Type B pancreatic cell (in vitro differentiated cells): ENCODE measurements around the gene OR4C3. TPM values are rescaled to one million over a fixed set of nuclear protein-coding genes. Genes with fewer than 3 reads are reported as not detected.
"Not testable (repeated sequence)": the region's sequence is repeated elsewhere in the genome, so short reads cannot be mapped to it uniquely, and the experiment has no call there.

ENCODE experiments used
- DNase-seq: peaks from one replicate; pipeline ENCODE4 v3.0.0; 2021; ENCODE audit warnings: mixed read lengths; ENCODE audit not compliant: unreplicated experiment; ENCODE audit errors: extremely low spot score
- H3K27ac Mint-ChIP-seq: 2 replicates; pipeline ENCODE4 v1.8.0; 2021; ENCODE audit warnings: mild to moderate bottlenecking, mixed read lengths
- H3K27me3 Mint-ChIP-seq: 2 replicates; pipeline ENCODE4 v1.8.0; 2021; ENCODE audit warnings: mixed read lengths
- H3K36me3 Mint-ChIP-seq: 2 replicates; pipeline ENCODE4 v1.8.0; 2021; ENCODE audit warnings: mixed read lengths
- H3K4me1 Mint-ChIP-seq: one replicate; pipeline ENCODE4 v1.8.0; 2021; ENCODE audit warnings: mixed read lengths; ENCODE audit not compliant: unreplicated experiment
- H3K4me3 Mint-ChIP-seq: 2 replicates; pipeline ENCODE4 v1.8.0; 2021; ENCODE audit warnings: mild to moderate bottlenecking, mixed read lengths
- H3K9me3 Mint-ChIP-seq: 2 replicates; pipeline ENCODE4 v1.8.0; 2021; ENCODE audit warnings: mixed read lengths
- CTCF ChIP-seq: fragments of 200-600 bp; sonication (generic); conservative IDR thresholded peaks from 2 replicates; pipeline ENCODE4 v1.5.0; 2021; ENCODE audit warnings: antibody characterized with exemption, mild to moderate bottlenecking
- long read RNA-seq: library from polyadenylated mRNA; unstranded; transcript quantifications from one replicate; pipeline ENCODE4 v2.0.0, GENCODE V29; 2020
- total RNA-seq: library from RNA; stranded (reverse); gene quantifications from 2 replicates; pipeline ENCODE4 v1.2.1, GENCODE V29; 2021; ENCODE audit warnings: low replicate concordance

OR4C3 gene
- not detected in 2 replicates for total RNA-seq
- long read RNA-seq: 0 reads

- not testable (repeated sequence) for H3K36me3 Mint-ChIP-seq
These were observed at the start of gene OR4C3 for GRCh38 chr11:48324620-48325019. Gene OR4C3 (plus strand): TSS chr11:48324920. CDS start chr11:48325022, 102 bp downstream.

GRCh38 chr11:48305923-48306322 lies 18.8 kb upstream of the OR4C3 start, which contains the start of gene OR4S1:
Gene OR4S1 (plus strand): TSS chr11:48306223. CDS start chr11:48306223, 0 bp downstream.
- Mint-ChIP-seq H3K4me3 (no peak within 1 kb of the TSS), H3K9me3 (peaks cover 4% of the 10 kb centered on the region), H3K27ac (no peak within 1 kb of the TSS), H3K4me1 (no peaks in the 10 kb centered on the region), H3K36me3 (no peaks in the 10 kb centered on the region), H3K27me3 (no peaks in the 10 kb centered on the region)
- DNase-seq: no peak
- TF ChIP-seq CTCF: no peak

More at GRCh38 chr11:48324620-48325019, at the start of gene OR4C3:
- H3K9me3 Mint-ChIP-seq, H3K4me3 Mint-ChIP-seq, H3K27me3 Mint-ChIP-seq, H3K27ac Mint-ChIP-seq, H3K4me1 Mint-ChIP-seq, DNase-seq: not testable (repeated sequence)

- no peaks in the 10 kb centered on the region for H3K4me1 Mint-ChIP-seq
- no peak overlapping the region for H3K4me3 Mint-ChIP-seq
- DNase-seq: no peak
- H3K36me3 Mint-ChIP-seq: no peaks in the 10 kb centered on the region
- TF ChIP-seq CTCF: peak; percentile 76
- no peaks in the 10 kb centered on the region for H3K27me3 Mint-ChIP-seq
- H3K27ac Mint-ChIP-seq: no peak overlapping the region
- peaks cover 4% of the 10 kb centered on the region for H3K9me3 Mint-ChIP-seq
These were observed 16.8 kb upstream of the OR4C3 start for GRCh38 chr11:48307760-48308386.

- DNase-seq, H3K27me3 Mint-ChIP-seq, H3K4me3 Mint-ChIP-seq, H3K27ac Mint-ChIP-seq, H3K4me1 Mint-ChIP-seq, H3K36me3 Mint-ChIP-seq: not testable (repeated sequence)
- peaks cover 11% of the 10 kb centered on the region for H3K9me3 Mint-ChIP-seq
These were observed 11.1 kb upstream of the OR4C3 start for GRCh38 chr11:48313590-48313989.

GRCh38 chr11:48319813-48320212 lies 4.9 kb upstream of the OR4C3 start:
- not testable (repeated sequence) for H3K36me3 Mint-ChIP-seq, H3K4me3 Mint-ChIP-seq, H3K27me3 Mint-ChIP-seq, DNase-seq, H3K4me1 Mint-ChIP-seq, H3K27ac Mint-ChIP-seq, H3K9me3 Mint-ChIP-seq

GRCh38 chr11:48341466-48341865 lies 16.7 kb downstream of the OR4C3 start:
- H3K9me3 Mint-ChIP-seq: peaks cover 5% of the 10 kb centered on the region
- no peak for TF ChIP-seq CTCF
- H3K4me1 Mint-ChIP-seq: no peaks in the 10 kb centered on the region
- H3K27me3 Mint-ChIP-seq: no peaks in the 10 kb centered on the region
- H3K36me3 Mint-ChIP-seq: peaks cover 4% of the 10 kb centered on the region
- no peak for DNase-seq
- no peak overlapping the region for H3K4me3 Mint-ChIP-seq
- no peak overlapping the region for H3K27ac Mint-ChIP-seq

- not testable (repeated sequence) for DNase-seq, H3K9me3 Mint-ChIP-seq
These were observed 17.8 kb downstream of the OR4C3 start for GRCh38 chr11:48342505-48342904.

GRCh38 chr11:48346286-48346685 lies 21.6 kb downstream of the OR4C3 start:
- not testable (repeated sequence) for DNase-seq, H3K36me3 Mint-ChIP-seq, H3K27ac Mint-ChIP-seq, H3K9me3 Mint-ChIP-seq, H3K4me1 Mint-ChIP-seq, H3K27me3 Mint-ChIP-seq, H3K4me3 Mint-ChIP-seq

More at GRCh38 chr11:48342505-48342904, 17.8 kb downstream of the OR4C3 start:
- H3K27ac Mint-ChIP-seq, H3K4me3 Mint-ChIP-seq, H3K4me1 Mint-ChIP-seq, H3K27me3 Mint-ChIP-seq, H3K36me3 Mint-ChIP-seq: not testable (repeated sequence)
